GM12864 (cell line): ENCODE results near the gene ZBTB48.
"Not testable (repeated sequence)": the region's sequence is repeated elsewhere in the genome, so short reads cannot be mapped to it uniquely, and the experiment has no call there.

Experiments used
- DNase-seq: peaks from one replicate; pipeline ENCODE4 v3.0.0-alpha.2; 2011; ENCODE audit warnings: low read depth
- H3K4me3 ChIP-seq: 2 replicates; pipeline ENCODE4 v1.5.1; 2011; ENCODE audit warnings: mild to moderate bottlenecking, low read depth, low read length, control low read depth
- CTCF ChIP-seq: IDR thresholded peaks from 2 replicates; pipeline ENCODE4 v1.5.1; 2011; ENCODE audit warnings: low read depth, mild to moderate bottlenecking, moderate library complexity, low read length, control low read depth, inconsistent platforms; ENCODE audit errors: missing control alignments

The ZBTB48 gene

GRCh38 chr1:6630027-6630426 lies 50.2 kb downstream of the ZBTB48 start:
- H3K4me3 ChIP-seq, result no peak overlapping the region
- DNase-seq, result no peak
- TF ChIP-seq CTCF, result no peak

- H3K4me3 ChIP-seq, result no peak overlapping the region
- TF ChIP-seq CTCF, result no peak
- no peak for DNase-seq
Observed at GRCh38 chr1:6631058-6631457, 51.3 kb downstream of the ZBTB48 start.

GRCh38 chr1:6632588-6633514 lies 53.1 kb downstream of the ZBTB48 start:
- H3K4me3 ChIP-seq, result no peak overlapping the region
- no peak for DNase-seq
- TF ChIP-seq CTCF, result no peak

- DNase-seq, result no peak
- no peak overlapping the region for H3K4me3 ChIP-seq
- TF ChIP-seq CTCF, result peak; percentile 41
Observed at GRCh38 chr1:6634371-6635052, 54.7 kb downstream of the ZBTB48 start.

GRCh38 chr1:6635161-6635909 lies 55.5 kb downstream of the ZBTB48 start:
- no peak for DNase-seq
- TF ChIP-seq CTCF, result no peak
- no peak overlapping the region for H3K4me3 ChIP-seq

- no peak for DNase-seq
- no peak for TF ChIP-seq CTCF
- H3K4me3 ChIP-seq, result no peak overlapping the region
Observed at GRCh38 chr1:6635910-6636760, 56.3 kb downstream of the ZBTB48 start.

GRCh38 chr1:6636778-6637177 lies 57.0 kb downstream of the ZBTB48 start:
- not testable (repeated sequence) for DNase-seq, H3K4me3 ChIP-seq
